MM.1S (cell line): ENCODE data around the gene MED13.

Experiments used
- CTCF ChIP-seq: fragments of 300-600 bp; sonication (generic); IDR thresholded peaks from 2 replicates; pipeline ENCODE4 v1.5.1; 2016; ENCODE audit warnings: antibody characterized with exemption, low read length, mixed read lengths
- EZH2 ChIP-seq: fragments of 300-600 bp; sonication (generic); optimal IDR thresholded peaks from 2 replicates; pipeline ENCODE3; 2017; ENCODE audit warnings: low read depth, mild to moderate bottlenecking, antibody characterized with exemption, low read length, mixed read lengths
- EZH2phosphoT487 ChIP-seq: fragments of 300-600 bp; sonication (generic); IDR thresholded peaks from 2 replicates; pipeline ENCODE4 v1.6.1; 2018; ENCODE audit warnings: antibody characterized with exemption, low read length

GRCh38 chr17:62086737-62087136, 21.7 kb upstream of the MED13 start:
- TF ChIP-seq CTCF = no peak
- no peak for TF ChIP-seq EZH2phosphoT487
- no peak for TF ChIP-seq EZH2
